ENCODE measurements around the gene ARL15. TPM values are rescaled to one million over a fixed set of nuclear protein-coding genes. Genes with fewer than 3 reads are reported as not detected.

Gene ARL15
- total and polyA plus RNA-seq, 2 of the 4 experiments (the other 2 are of a cell fraction) = 7.3 to 19.2 TPM

- WGBS, 2 experiments (ENCODE audit: extremely low coverage in 2 of 2, insufficient read length in 1 of 2) = 71% methylated on average over 1 of the region's 3 CpGs; no CpG with 5 or more reads in 1 of the 2 experiments
- H3K4me3 ChIP-seq (ENCODE audit: insufficient read depth, low read depth, low read length) = no peak overlapping the region
- DNase-seq (no peak), ATAC-seq (ENCODE audit: low read depth) (no peak)
- peaks cover 5% of the 10 kb centered on the region; the same call in 1 of the 2 replicates for H3K9me1 ChIP-seq (ENCODE audit: insufficient read depth, low read length)
- peak overlapping the region; percentile 97 for H2BK120ac ChIP-seq (ENCODE audit: low read depth, low read length)
- TF ChIP-seq, protein P1, sequence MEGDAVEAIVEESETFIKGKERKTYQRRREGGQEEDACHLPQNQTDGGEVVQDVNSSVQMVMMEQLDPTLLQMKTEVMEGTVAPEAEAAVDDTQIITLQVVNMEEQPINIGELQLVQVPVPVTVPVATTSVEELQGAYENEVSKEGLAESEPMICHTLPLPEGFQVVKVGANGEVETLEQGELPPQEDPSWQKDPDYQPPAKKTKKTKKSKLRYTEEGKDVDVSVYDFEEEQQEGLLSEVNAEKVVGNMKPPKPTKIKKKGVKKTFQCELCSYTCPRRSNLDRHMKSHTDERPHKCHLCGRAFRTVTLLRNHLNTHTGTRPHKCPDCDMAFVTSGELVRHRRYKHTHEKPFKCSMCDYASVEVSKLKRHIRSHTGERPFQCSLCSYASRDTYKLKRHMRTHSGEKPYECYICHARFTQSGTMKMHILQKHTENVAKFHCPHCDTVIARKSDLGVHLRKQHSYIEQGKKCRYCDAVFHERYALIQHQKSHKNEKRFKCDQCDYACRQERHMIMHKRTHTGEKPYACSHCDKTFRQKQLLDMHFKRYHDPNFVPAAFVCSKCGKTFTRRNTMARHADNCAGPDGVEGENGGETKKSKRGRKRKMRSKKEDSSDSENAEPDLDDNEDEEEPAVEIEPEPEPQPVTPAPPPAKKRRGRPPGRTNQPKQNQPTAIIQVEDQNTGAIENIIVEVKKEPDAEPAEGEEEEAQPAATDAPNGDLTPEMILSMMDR (conservative IDR thresholded peaks at IDR 0.05; ENCODE audit: low read depth, low read length) = no peak
- TF ChIP-seq BHLHE40 (IDR thresholded peaks at IDR 0.05; ENCODE audit: low read depth, low read length) (no peak), CHD1 (IDR thresholded peaks at IDR 0.05; ENCODE audit: low read depth, low read length) (no peak), RFX5 (IDR thresholded peaks at IDR 0.05; ENCODE audit: low read depth, low read length) (no peak), FOS (IDR thresholded peaks at IDR 0.05; ENCODE audit: low read depth, low read length) (no peak), USF2 (IDR thresholded peaks at IDR 0.05; ENCODE audit: low read depth, low read length) (no peak), MAFK (IDR thresholded peaks at IDR 0.05; ENCODE audit: low read depth, low read length) (no peak)
- ChIA-PET CTCF (no interaction called here), POLR2A (ENCODE audit: unreplicated experiment) (no interaction called here)
- peak overlapping the region; percentile 99 for H3K18ac ChIP-seq (ENCODE audit: low read depth, low read length)
- H2AFZ ChIP-seq (replicated peaks; ENCODE audit: low read length, poor library complexity) = no peak overlapping the region
- H3K23ac ChIP-seq (ENCODE audit: low read depth, low read length) = peak overlapping the region; percentile 61
- no peaks in the 10 kb centered on the region for H3K27me3 ChIP-seq (ENCODE audit: control insufficient read depth, insufficient read depth, low read length)
- H3K9me3 ChIP-seq (ENCODE audit: control insufficient read depth, insufficient read depth, low read length) = no peaks in the 10 kb centered on the region
- H4K20me1 ChIP-seq (ENCODE audit: insufficient read depth, low read length) = no peaks in the 10 kb centered on the region
- intact Hi-C loops (cut with micrococcal nuclease) = loop anchor here (5.0 kb wide), 1 partner anchor 40 kb away; no protein-coding TSS in a partner anchor
- peak overlapping the region; percentile 69 to 90 for H4K8ac ChIP-seq (ENCODE audit: low read depth in 2 of 2, low read length in 2 of 2)
- peaks cover 14% of the 10 kb centered on the region for H3K4me1 ChIP-seq (ENCODE audit: control insufficient read depth, insufficient read depth, low read length)
- H3K36me3 ChIP-seq (ENCODE audit: control insufficient read depth, insufficient read depth, low read length) = no peaks in the 10 kb centered on the region
- peak overlapping the region; percentile 55; the same call in 1 of the 2 replicates for H3K27ac ChIP-seq (ENCODE audit: insufficient read depth, low read length)
- peak overlapping the region; percentile 88 for H3K14ac ChIP-seq (replicated peaks; ENCODE audit: low read depth, low read length)
- peak overlapping the region; percentile 72; the same call in 2 of the 3 replicates for H2BK15ac ChIP-seq (ENCODE audit: low read depth, low read length)
- H4K91ac ChIP-seq (ENCODE audit: insufficient read depth, low read depth, low read length) = peak overlapping the region; percentile 97
- peaks cover 0 to 2% of the 10 kb centered on the region in 2 experiments; a peak in 1 of 4 replicates for H3K79me1 ChIP-seq (ENCODE audit: low read depth in 1 of 2, low read length in 2 of 2)
- H4K5ac ChIP-seq (ENCODE audit: low read depth, low read length) = peak overlapping the region; percentile 98
- H2BK20ac ChIP-seq (ENCODE audit: low read depth, low read length) = peak overlapping the region; percentile 94
- H3K4me2 ChIP-seq (ENCODE audit: low read depth, low read length) = peak overlapping the region; percentile 10; the same call in 1 of the 2 replicates
- H3K9ac ChIP-seq (ENCODE audit: low read depth, low read length) = peak overlapping the region; percentile 16; the same call in 1 of the 2 replicates
- H3K56ac ChIP-seq (ENCODE audit: extremely low read depth, insufficient read depth, low read length) = 0 out of 2 replicates have a peak overlapping the region, but pooled peaks have one; percentile 1
- no peak overlapping the region for H2AK9ac ChIP-seq (replicated peaks; ENCODE audit: low read depth, low read length, poor library complexity)
- peak overlapping the region; percentile 40 for H2BK5ac ChIP-seq (ENCODE audit: low read depth, low read length, poor library complexity, severe bottlenecking)
- H3K4ac ChIP-seq (ENCODE audit: low read depth, low read length) = peak overlapping the region; percentile 92
- BruUV-seq (replicated peaks) = no TSS peak
- in situ Hi-C loops (cut with MboI; ENCODE audit: low sequenced_read_pairs) = no loop called here
- H2AK5ac ChIP-seq (ENCODE audit: low read depth, low read length) = peak overlapping the region; percentile 86
- dilution Hi-C loops (cut with HindIII; ENCODE audit: low sequenced_read_pairs, unreplicated experiment) = no loop called here
These were observed 288.1 kb downstream of the ARL15 start for GRCh38 chr5:54022223-54022622.
